GM18511 (cell line): ENCODE results near the gene KIRREL3.

Experiments
- ATAC-seq: cut with Tn5 transposase; IDR thresholded peaks from one replicate; pipeline ENCODE4 v1.9.1; 2021; ENCODE audit warnings: mild to moderate bottlenecking, moderate library complexity; ENCODE audit not compliant: unreplicated experiment

The KIRREL3 gene

GRCh38 chr11:127000291-127000968 lies at the start of gene KIRREL3:
KIRREL3 (minus strand) TSS chr11:127000770.
- no peak for ATAC-seq

GRCh38 chr11:127050186-127050585 lies 49.6 kb upstream of the KIRREL3 start:
- ATAC-seq = no peak

- ATAC-seq = no peak
These were observed 48.9 kb upstream of the KIRREL3 start for GRCh38 chr11:127049486-127049885.

GRCh38 chr11:127044535-127044934 lies 44.0 kb upstream of the KIRREL3 start:
- ATAC-seq = no peak

GRCh38 chr11:127042445-127042844 lies 41.9 kb upstream of the KIRREL3 start:
- no peak for ATAC-seq

GRCh38 chr11:127039591-127039990 lies 39.0 kb upstream of the KIRREL3 start:
- no peak for ATAC-seq

- no peak for ATAC-seq
These were observed 37.0 kb upstream of the KIRREL3 start for GRCh38 chr11:127037596-127037995.

- ATAC-seq = no peak
These were observed 36.4 kb upstream of the KIRREL3 start for GRCh38 chr11:127037001-127037400.

- ATAC-seq = no peak
These were observed 35.3 kb upstream of the KIRREL3 start for GRCh38 chr11:127035824-127036223.

- ATAC-seq = no peak
These were observed 34.4 kb upstream of the KIRREL3 start for GRCh38 chr11:127034973-127035372.

- ATAC-seq = no peak
These were observed 28.1 kb upstream of the KIRREL3 start for GRCh38 chr11:127028648-127029047.

GRCh38 chr11:127027789-127028188 lies 27.2 kb upstream of the KIRREL3 start:
- no peak for ATAC-seq

GRCh38 chr11:127027000-127027399 lies 26.4 kb upstream of the KIRREL3 start:
- no peak for ATAC-seq

GRCh38 chr11:127023991-127024390 lies 23.4 kb upstream of the KIRREL3 start:
- no peak for ATAC-seq

GRCh38 chr11:127018683-127019279 lies 18.2 kb upstream of the KIRREL3 start:
- no peak for ATAC-seq

- no peak for ATAC-seq
These were observed 16.9 kb upstream of the KIRREL3 start for GRCh38 chr11:127017482-127017881.

GRCh38 chr11:127013550-127013949 lies 13.0 kb upstream of the KIRREL3 start:
- ATAC-seq = no peak

- no peak for ATAC-seq
These were observed 5.7 kb upstream of the KIRREL3 start for GRCh38 chr11:127006311-127006710.

GRCh38 chr11:127003260-127003981 lies 2.9 kb upstream of the KIRREL3 start:
- no peak for ATAC-seq

- ATAC-seq = no peak
These were observed 2.2 kb upstream of the KIRREL3 start for GRCh38 chr11:127002669-127003259.

- ATAC-seq = no peak
These were observed 411 bp upstream of the KIRREL3 start for GRCh38 chr11:127000981-127001380.

GRCh38 chr11:126999366-126999765 lies 1.2 kb downstream of the KIRREL3 start:
- no peak for ATAC-seq
